Kidney (tissue), 14 donors: Measurements from ENCODE around the gene PPP1R9B. TPM values are rescaled to one million over a fixed set of nuclear protein-coding genes. Genes with fewer than 3 reads are reported as not detected.
A peak's percentile ranks its signal among the peaks of the same experiment; 100 is the strongest.

ENCODE experiments used
- DNase-seq, 5 donors: peaks; one replicate each; pipeline ENCODE4 v3.0.0-alpha.2; 2013 to 2020
- FAIRE-seq: peaks from 2 replicates; lab custom pipeline; 2012; peaks lifted over from hg19 to GRCh38; lab: Jason Lieb, UNC
- H3K27ac ChIP-seq, 2 donors: one replicate each; pipeline ENCODE4 v1.7.0; 2013; ENCODE audit warnings: low read depth in 2 of 2, low read length in 2 of 2, inconsistent platforms in 1 of 2
- H3K27me3 ChIP-seq: one replicate; pipeline ENCODE4 v1.7.1; 2013; ENCODE audit warnings: low read length, inconsistent platforms; ENCODE audit not compliant: control insufficient read depth, insufficient read depth
- H3K36me3 ChIP-seq, 3 donors: one replicate each; pipeline versions ENCODE4 v1.7.0 to v1.7.1; 2013; ENCODE audit warnings: low read length in 3 of 3, control low read depth in 1 of 3, inconsistent platforms in 1 of 3; ENCODE audit not compliant: insufficient read depth in 3 of 3, control insufficient read depth in 2 of 3
- H3K4me1 ChIP-seq, 3 donors: one replicate each; pipeline versions ENCODE4 v1.7.0 to v1.7.1; 2013; ENCODE audit warnings: low read length in 3 of 3, inconsistent platforms in 1 of 3, low read depth in 1 of 3; ENCODE audit not compliant: control insufficient read depth in 2 of 3, insufficient read depth in 2 of 3
- H3K4me3 ChIP-seq, 3 donors: one replicate each; pipeline versions ENCODE4 v1.7.0 to v1.8.1; 2013; ENCODE audit warnings: low read length in 3 of 3, control low read depth in 1 of 3, inconsistent platforms in 1 of 3
- H3K9ac ChIP-seq, 3 donors: one replicate each; pipeline versions ENCODE4 v1.7.0 to v1.7.1; 2013; ENCODE audit warnings: low read length in 3 of 3, control low read depth in 1 of 3, inconsistent platforms in 1 of 3
- H3K9me3 ChIP-seq, 3 donors: one replicate each; pipeline versions ENCODE4 v1.7.0 to v1.7.1; 2013; ENCODE audit warnings: low read length in 3 of 3, control low read depth in 1 of 3, inconsistent platforms in 1 of 3; ENCODE audit not compliant: control insufficient read depth in 2 of 3, insufficient read depth in 1 of 3
- CTCF ChIP-seq: IDR thresholded peaks from 3 replicates; pipeline ENCODE4 v1.5.1; 2012; ENCODE audit warnings: mild to moderate bottlenecking, moderate library complexity, borderline replicate concordance; ENCODE audit not compliant: insufficient read depth; ENCODE audit errors: extremely low read depth
- intact Hi-C: fragments of 100-400 bp; cut with DNase I; formaldehyde crosslinking; loops from one replicate; pipeline ENCODE4 v1.11.1; 2022
- polyA plus RNA-seq: library from polyadenylated mRNA; stranded (reverse); fragments of 350-450 nt; fragmentation: Illumina TruSeq; extraction: RNeasy Lipid Tissue Mini Kit (QIAGEN cat#74804); gene quantifications from one replicate; pipeline ENCODE4 v1.2.3, GENCODE V29; 2014; ENCODE audit warnings: low read depth, low replicate concordance; ENCODE audit not compliant: insufficient read depth
- total RNA-seq: library from RNA; stranded (reverse); fragmentation: NEBNext Ultra II Directional; extraction: Animal tissue kit (Norgen Biotek cat#: 25700); gene quantifications from one replicate; pipeline ENCODE4 v1.2.1, GENCODE V29; 2021
- donor health status: control.
- donor health status: control.
- donor health status: control.
- donor health status: control.
- donor health status: control.
- donor health status: DM: yes; HTN: yes; CAD: no.
- donor health status: Normal renal cell carcinoma (clear cell type).

The PPP1R9B gene
- total and polyA plus RNA-seq, 2 donors from 2014 or later, result 17.1 to 64.4 TPM

GRCh38 chr17:50109785-50110184 is 40.7 kb downstream of the PPP1R9B start:
- no peak overlapping the region for H3K9ac ChIP-seq
- peaks cover 0 to 20% (median 19%) of the 10 kb centered on the region in 3 donors for H3K4me1 ChIP-seq
- no peak overlapping the region for H3K27ac ChIP-seq
- intact Hi-C loops, result no loop called here
- no peaks in the 10 kb centered on the region for H3K9me3 ChIP-seq
- DNase-seq (peak in 1 of 5 donors; percentile 74), FAIRE-seq (no peak)
- H3K27me3 ChIP-seq, result no peaks in the 10 kb centered on the region
- no peak overlapping the region for H3K4me3 ChIP-seq
- no peak for TF ChIP-seq CTCF
- peaks cover 2 to 53% (median 23%) of the 10 kb centered on the region in 3 donors for H3K36me3 ChIP-seq

- H3K4me1 ChIP-seq, result peaks cover 0 to 20% (median 19%) of the 10 kb centered on the region in 3 donors
- no peak for FAIRE-seq
- H3K9me3 ChIP-seq, result no peaks in the 10 kb centered on the region
- H3K9ac ChIP-seq, result no peak overlapping the region
- DNase-seq, result peak in 1 of 5 donors; percentile 41
- intact Hi-C loops, result no loop called here
- H3K36me3 ChIP-seq, result peaks cover 2 to 54% (median 24%) of the 10 kb centered on the region in 3 donors
- no peak overlapping the region for H3K4me3 ChIP-seq
- TF ChIP-seq CTCF, result no peak
- no peak overlapping the region for H3K27ac ChIP-seq
- no peaks in the 10 kb centered on the region for H3K27me3 ChIP-seq
These were observed 41.3 kb downstream of the PPP1R9B start for GRCh38 chr17:50109207-50109606.

- no peaks in the 10 kb centered on the region for H3K27me3 ChIP-seq
- no peak for FAIRE-seq
- no peak for TF ChIP-seq CTCF
- H3K9me3 ChIP-seq, result no peaks in the 10 kb centered on the region
- no peak overlapping the region for H3K27ac ChIP-seq
- no peak overlapping the region for H3K4me3 ChIP-seq
- no peak overlapping the region for H3K9ac ChIP-seq
- H3K4me1 ChIP-seq, result peaks cover 0 to 23% (median 21%) of the 10 kb centered on the region in 3 donors
- DNase-seq, result no peak
- H3K36me3 ChIP-seq, result peaks cover 2 to 61% (median 24%) of the 10 kb centered on the region in 3 donors
- intact Hi-C loops, result no loop called here
These were observed 41.9 kb downstream of the PPP1R9B start for GRCh38 chr17:50108556-50108955.

GRCh38 chr17:50107790-50108414 is 42.6 kb downstream of the PPP1R9B start:
- no peak for TF ChIP-seq CTCF
- Histone ChIP-seq H3K4me1 (peaks cover 0 to 30% (median 24%) of the 10 kb centered on the region in 3 donors), H3K9ac (no peak overlapping the region), H3K9me3 (no peaks in the 10 kb centered on the region), H3K36me3 (peaks cover 2 to 64% (median 24%) of the 10 kb centered on the region in 3 donors), H3K27me3 (no peaks in the 10 kb centered on the region), H3K4me3 (no peak overlapping the region), H3K27ac (no peak overlapping the region)
- intact Hi-C loops, result no loop called here
- FAIRE-seq (no peak), DNase-seq (no peak)
